Gastrocnemius medialis (tissue), 4 donors: ENCODE data around the gene SAMD4B.

ENCODE experiments used
- CTCF ChIP-seq, 5 experiments: fragments of 450-650 bp in 3 of 5; fragments of 200-600 bp in 2 of 5; sonication (generic) in 2 of 5; IDR thresholded peaks in 4 of 5; conservative IDR thresholded peaks in 1 of 5; 1 replicate in 4 of 5; 2 replicates in 1 of 5; pipeline ENCODE4 v1.5.1; 2016 to 2019; ENCODE audit warnings: antibody characterized with exemption in 5 of 5, mild to moderate bottlenecking in 3 of 5, moderate library complexity in 3 of 5
- POLR2A ChIP-seq, 2 donors: fragments of 450-650 bp; IDR thresholded peaks; one replicate each; pipeline ENCODE4 v1.6.1; 2017; ENCODE audit warnings: antibody characterized with exemption in 2 of 2, mild to moderate bottlenecking in 2 of 2, moderate library complexity in 2 of 2

GRCh38 chr19:39420769-39421168 is 78.5 kb downstream of the SAMD4B start:
- TF ChIP-seq CTCF (IDR thresholded peaks at IDR 0.05 in 4 of 5, conservative IDR thresholded peaks at IDR 0.05 in 1 of 5) (no peak), POLR2A (IDR thresholded peaks at IDR 0.05) (no peak)
